B cell (primary cell): ENCODE data around the gene NBEA.

Source experiments
- EZH2 ChIP-seq: IDR thresholded peaks from 2 replicates; pipeline ENCODE4 v1.6.1; 2012; ENCODE audit warnings: borderline replicate concordance, low read depth, mild to moderate bottlenecking, moderate library complexity, low read length; ENCODE audit not compliant: insufficient read depth, poor library complexity, severe bottlenecking
- TF ChIP-seq, protein P1 (sequence below): fragments of 200-600 bp; IDR thresholded peaks from one replicate; pipeline ENCODE4 v1.8.0; 2022; ENCODE audit warnings: antibody characterized with exemption, mild to moderate bottlenecking

DNA sequence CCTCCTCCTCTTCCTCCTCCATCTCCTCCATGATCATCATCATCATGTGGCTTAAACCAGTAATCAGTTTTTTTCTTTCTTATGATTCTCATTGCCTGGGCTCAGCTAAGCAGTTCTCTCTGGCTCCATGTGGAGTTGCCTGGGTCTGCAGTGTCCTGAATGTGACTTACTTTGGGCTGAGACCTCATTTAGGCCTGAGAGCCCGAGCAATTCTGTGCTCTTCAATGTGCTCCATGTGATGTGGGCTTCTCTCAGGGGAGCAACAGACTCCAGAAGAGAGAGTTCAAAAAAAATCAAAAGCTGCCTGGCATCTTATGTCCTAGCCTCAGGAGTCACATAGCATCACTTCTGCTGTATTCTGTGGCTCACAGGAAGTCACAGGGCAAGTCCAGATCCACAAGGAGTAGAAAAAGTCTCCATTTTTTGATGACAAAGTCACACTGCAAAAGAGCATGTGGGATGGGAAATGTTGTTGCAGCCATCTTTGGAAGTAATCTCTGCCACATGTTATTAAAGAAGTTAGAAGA lies 405.7 kb downstream of the NBEA start:
- TF ChIP-seq, protein P1, sequence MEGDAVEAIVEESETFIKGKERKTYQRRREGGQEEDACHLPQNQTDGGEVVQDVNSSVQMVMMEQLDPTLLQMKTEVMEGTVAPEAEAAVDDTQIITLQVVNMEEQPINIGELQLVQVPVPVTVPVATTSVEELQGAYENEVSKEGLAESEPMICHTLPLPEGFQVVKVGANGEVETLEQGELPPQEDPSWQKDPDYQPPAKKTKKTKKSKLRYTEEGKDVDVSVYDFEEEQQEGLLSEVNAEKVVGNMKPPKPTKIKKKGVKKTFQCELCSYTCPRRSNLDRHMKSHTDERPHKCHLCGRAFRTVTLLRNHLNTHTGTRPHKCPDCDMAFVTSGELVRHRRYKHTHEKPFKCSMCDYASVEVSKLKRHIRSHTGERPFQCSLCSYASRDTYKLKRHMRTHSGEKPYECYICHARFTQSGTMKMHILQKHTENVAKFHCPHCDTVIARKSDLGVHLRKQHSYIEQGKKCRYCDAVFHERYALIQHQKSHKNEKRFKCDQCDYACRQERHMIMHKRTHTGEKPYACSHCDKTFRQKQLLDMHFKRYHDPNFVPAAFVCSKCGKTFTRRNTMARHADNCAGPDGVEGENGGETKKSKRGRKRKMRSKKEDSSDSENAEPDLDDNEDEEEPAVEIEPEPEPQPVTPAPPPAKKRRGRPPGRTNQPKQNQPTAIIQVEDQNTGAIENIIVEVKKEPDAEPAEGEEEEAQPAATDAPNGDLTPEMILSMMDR: no peak
- TF ChIP-seq EZH2: no peak
